GM10266 (cell line): Measurements from ENCODE around the gene SSBP2.
"Not testable (repeated sequence)": the region's sequence is repeated elsewhere in the genome, so short reads cannot be mapped to it uniquely, and the experiment has no call there.

Source experiments
- DNase-seq: peaks from one replicate; pipeline ENCODE4 v3.0.0; 2012; ENCODE audit errors: extremely low spot score
- CTCF ChIP-seq: IDR thresholded peaks from 2 replicates; pipeline ENCODE4 v1.5.1; 2012; ENCODE audit warnings: mild to moderate bottlenecking, low read depth; ENCODE audit not compliant: control insufficient read depth, insufficient read depth; ENCODE audit errors: missing control alignments

The SSBP2 gene

DNA sequence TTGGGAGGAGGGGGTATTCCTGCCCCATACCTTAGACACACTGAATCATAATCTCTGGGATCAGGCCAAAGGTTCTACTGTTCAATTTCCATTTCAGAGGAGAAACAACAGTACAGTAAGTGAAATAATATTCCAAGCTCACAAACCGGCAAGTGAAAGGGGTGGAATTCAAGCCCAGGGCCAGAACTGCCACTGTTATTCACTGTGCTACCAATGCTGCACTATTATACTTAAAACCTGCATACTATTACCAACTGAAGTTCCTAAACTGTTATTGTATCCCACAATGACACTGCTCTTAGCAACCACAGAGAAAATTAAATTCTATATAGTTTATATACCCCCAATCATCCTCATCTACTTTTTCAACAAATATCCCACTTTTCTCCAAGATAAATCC is 24.6 kb downstream of the SSBP2 start:
- TF ChIP-seq CTCF, result no peak
- DNase-seq, result no peak

DNA sequence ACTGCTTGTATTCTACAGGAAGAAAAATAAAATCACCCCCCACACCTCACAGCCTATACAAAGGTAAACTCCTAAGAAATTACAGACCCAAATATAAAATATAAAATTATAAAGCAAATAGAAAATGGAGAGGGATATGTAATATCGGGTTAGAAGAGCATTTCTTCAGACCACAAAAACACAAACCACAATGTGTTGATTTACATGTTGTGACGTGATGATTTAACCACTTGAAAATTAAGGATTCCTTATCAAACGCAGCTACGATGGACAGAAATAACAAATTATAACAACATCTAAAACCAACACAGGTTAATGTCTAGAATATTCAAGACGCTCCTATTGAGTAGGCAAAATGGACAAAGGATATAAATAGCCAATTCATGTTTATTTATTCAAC is 26.3 kb downstream of the SSBP2 start:
- DNase-seq, result no peak
- no peak for TF ChIP-seq CTCF

DNA sequence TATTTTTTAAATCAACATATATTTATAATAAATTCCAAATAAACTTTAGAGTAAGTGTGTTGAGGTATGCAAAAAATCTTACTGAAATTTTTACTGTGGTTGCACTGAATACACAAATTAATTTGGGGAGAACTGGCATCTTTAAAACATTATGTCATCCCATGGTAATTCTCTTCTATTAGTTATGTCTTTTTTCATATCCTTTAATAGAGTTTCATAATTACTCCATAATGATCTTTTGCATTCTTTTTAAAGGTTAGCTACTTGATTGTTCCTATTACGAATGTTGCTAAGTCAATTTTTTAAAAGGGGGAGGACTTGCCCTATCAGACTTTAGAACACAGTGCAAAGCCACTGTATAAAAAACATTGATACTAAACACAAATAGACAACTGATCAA is 26.8 kb downstream of the SSBP2 start:
- no peak for DNase-seq
- TF ChIP-seq CTCF, result no peak

- no peak for TF ChIP-seq CTCF
- no peak for DNase-seq
Observed at GRCh38 chr5:81721049-81721448, 29.8 kb downstream of the SSBP2 start.

DNA sequence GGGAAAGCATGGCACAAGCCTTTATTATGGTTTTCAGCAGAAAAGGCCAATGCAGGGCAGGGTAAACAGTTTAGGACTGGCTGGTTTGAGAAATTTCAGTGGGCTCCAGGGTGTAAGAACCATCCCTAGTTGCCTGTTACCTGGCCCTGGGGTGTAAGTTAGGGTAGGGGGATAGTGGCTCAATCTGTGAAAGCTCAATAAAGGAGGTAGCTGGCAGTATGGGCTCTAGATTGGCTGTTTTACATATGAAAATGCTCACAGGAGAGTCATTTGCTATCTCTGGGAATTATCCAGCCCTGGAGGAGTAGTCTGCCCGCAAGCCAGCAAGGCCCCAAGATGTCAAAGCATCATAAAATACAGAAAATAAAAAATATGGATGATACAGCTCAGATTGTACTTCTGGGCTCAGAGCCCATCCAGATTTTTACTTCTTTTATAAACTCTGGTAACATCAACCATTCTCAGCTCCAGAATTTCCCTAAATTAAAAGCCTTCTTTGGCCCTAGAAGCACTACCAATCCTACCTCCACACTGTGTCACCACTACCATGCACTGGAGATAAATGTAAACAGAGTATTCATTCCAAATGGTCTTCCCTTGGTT is 31.1 kb downstream of the SSBP2 start:
- TF ChIP-seq CTCF, result no peak
- DNase-seq, result no peak

DNA sequence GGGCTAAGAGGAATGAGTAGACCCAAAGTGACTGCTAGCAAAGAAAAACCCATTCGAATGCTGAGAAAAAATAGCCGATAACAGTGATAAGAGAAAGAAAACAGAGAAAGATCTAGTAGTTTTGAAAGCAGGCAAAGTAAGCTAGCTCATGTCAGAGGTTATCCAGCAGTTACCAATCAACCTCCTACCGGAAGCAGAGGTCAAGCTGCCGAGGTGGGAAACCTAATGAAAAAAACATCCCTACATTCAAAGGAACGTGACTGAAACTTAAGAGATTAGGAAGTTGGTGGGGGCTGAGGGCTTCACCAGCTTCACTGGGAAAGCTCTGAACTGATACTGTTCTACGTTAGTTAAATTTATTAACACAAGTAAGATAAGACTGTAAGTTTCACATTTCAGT is 32.6 kb downstream of the SSBP2 start:
- DNase-seq, result no peak
- TF ChIP-seq CTCF, result no peak

- DNase-seq, result no peak
- no peak for TF ChIP-seq CTCF
Observed at GRCh38 chr5:81717860-81718259, 33.0 kb downstream of the SSBP2 start.

DNA sequence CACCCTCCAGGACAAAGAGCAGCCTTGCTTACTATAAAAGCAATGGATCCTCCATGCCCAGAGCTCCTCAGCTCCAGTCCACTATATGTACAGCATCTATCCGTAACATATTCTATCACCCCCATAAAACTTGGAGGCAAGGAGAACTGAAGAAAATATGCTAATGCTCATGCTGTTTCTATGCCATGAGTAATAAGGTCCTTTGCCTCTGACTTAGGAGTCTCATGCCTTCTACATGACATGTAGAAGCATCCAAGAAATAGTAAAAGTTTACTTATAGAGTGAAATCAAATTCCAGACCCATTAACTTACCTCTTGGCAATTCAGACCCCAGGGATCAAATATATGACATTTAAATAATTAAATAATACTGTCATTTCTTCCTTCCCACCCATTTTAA is 33.7 kb downstream of the SSBP2 start:
- DNase-seq, result no peak

GRCh38 chr5:81714076-81714475 is 36.8 kb downstream of the SSBP2 start:
- not testable (repeated sequence) for DNase-seq

More for the DNA sequence above, 33.7 kb downstream of the SSBP2 start:
- no peak for TF ChIP-seq CTCF
